Aorta (tissue), 5 donors: ENCODE results near the gene DSCAML1. TPM values are rescaled to one million over a fixed set of nuclear protein-coding genes. Genes with fewer than 3 reads are reported as not detected.
A peak's percentile ranks its signal among the peaks of the same experiment; 100 is the strongest.

ENCODE experiments used
- ATAC-seq: fragments of 200-7000 bp; cut with Tn5 transposase; one replicate; pipeline ENCODE4 v1.9.1; 2022; ENCODE audit warnings: moderate library complexity; ENCODE audit not compliant: low FRiP score
- DNase-seq, 2 donors: peaks; one replicate each; pipeline ENCODE4 v3.0.0-alpha.2; 2020
- H3K27ac ChIP-seq, 2 donors: one replicate each; pipeline ENCODE4 v1.5.1; 2013; ENCODE audit warnings: low read length in 2 of 2, mild to moderate bottlenecking in 2 of 2, moderate library complexity in 2 of 2, control low read depth in 1 of 2, inconsistent platforms in 1 of 2, low read depth in 1 of 2
- H3K27me3 ChIP-seq, 2 donors: one replicate each; pipeline ENCODE4 v1.6.1; 2013; ENCODE audit warnings: control low read depth in 1 of 2, low read length in 1 of 2, mild to moderate bottlenecking in 1 of 2, moderate library complexity in 1 of 2; ENCODE audit not compliant: insufficient read depth in 2 of 2, control insufficient read depth in 1 of 2
- H3K36me3 ChIP-seq, 2 donors: one replicate each; pipeline ENCODE4 v1.6.1; 2013; ENCODE audit warnings: control low read depth in 1 of 2, low read length in 1 of 2, mild to moderate bottlenecking in 1 of 2; ENCODE audit not compliant: insufficient read depth in 2 of 2, control insufficient read depth in 1 of 2
- H3K4me1 ChIP-seq, 2 donors: one replicate each; pipeline ENCODE4 v1.6.1; 2013; ENCODE audit warnings: low read length in 2 of 2, control low read depth in 1 of 2, mild to moderate bottlenecking in 1 of 2, moderate library complexity in 1 of 2; ENCODE audit not compliant: insufficient read depth in 2 of 2, control insufficient read depth in 1 of 2
- H3K4me3 ChIP-seq, 2 donors: one replicate each; pipeline ENCODE4 v1.5.1; 2013; ENCODE audit warnings: low read length in 2 of 2, control low read depth in 1 of 2, mild to moderate bottlenecking in 1 of 2
- H3K9me3 ChIP-seq: one replicate; pipeline ENCODE4 v1.6.1; 2013; ENCODE audit warnings: mild to moderate bottlenecking, low read length; ENCODE audit not compliant: control insufficient read depth
- WGBS, 2 donors: extraction: QIAGEN DNeasy Blood & Tissue Kit; methylation state at CpG; one replicate each; pipeline ENCODE4 v1.1.7; 2013; 5-methylcytosine and 5-hydroxymethylcytosine counted together
- intact Hi-C, 2 donors: fragments of 100-400 bp; cut with DNase I; formaldehyde crosslinking; loops; one replicate each; pipeline versions ENCODE4 v1.14.2 to v1.15.0; 2022
- polyA plus RNA-seq, 2 donors: library from polyadenylated mRNA; stranded (reverse); fragments of 200-250 nt; gene quantifications; one replicate each; pipeline ENCODE4 v1.2.3, GENCODE V29; 2013
- total RNA-seq, 2 donors: library from RNA; stranded (reverse); fragmentation: NEBNext Ultra II Directional; extraction: Animal tissue kit (Norgen Biotek cat#: 25700); gene quantifications; one replicate each; pipeline ENCODE4 v1.2.1, GENCODE V29; 2021
- donor health status: healthy with polysubstance abuse.
- donor health status: Bipolar disorder and iron deficiency.
- donor health status: DM: no; HTN: no; CAD: no.
- donor health status: DM: no; HTN: no; CAD: no.
- donor health status: DM: yes; HTN: yes; CAD: no.

The DSCAML1 gene
- total and polyA plus RNA-seq, 4 donors, result 0.13 to 2.2 (median 0.58) TPM; not detected in 1

DNA sequence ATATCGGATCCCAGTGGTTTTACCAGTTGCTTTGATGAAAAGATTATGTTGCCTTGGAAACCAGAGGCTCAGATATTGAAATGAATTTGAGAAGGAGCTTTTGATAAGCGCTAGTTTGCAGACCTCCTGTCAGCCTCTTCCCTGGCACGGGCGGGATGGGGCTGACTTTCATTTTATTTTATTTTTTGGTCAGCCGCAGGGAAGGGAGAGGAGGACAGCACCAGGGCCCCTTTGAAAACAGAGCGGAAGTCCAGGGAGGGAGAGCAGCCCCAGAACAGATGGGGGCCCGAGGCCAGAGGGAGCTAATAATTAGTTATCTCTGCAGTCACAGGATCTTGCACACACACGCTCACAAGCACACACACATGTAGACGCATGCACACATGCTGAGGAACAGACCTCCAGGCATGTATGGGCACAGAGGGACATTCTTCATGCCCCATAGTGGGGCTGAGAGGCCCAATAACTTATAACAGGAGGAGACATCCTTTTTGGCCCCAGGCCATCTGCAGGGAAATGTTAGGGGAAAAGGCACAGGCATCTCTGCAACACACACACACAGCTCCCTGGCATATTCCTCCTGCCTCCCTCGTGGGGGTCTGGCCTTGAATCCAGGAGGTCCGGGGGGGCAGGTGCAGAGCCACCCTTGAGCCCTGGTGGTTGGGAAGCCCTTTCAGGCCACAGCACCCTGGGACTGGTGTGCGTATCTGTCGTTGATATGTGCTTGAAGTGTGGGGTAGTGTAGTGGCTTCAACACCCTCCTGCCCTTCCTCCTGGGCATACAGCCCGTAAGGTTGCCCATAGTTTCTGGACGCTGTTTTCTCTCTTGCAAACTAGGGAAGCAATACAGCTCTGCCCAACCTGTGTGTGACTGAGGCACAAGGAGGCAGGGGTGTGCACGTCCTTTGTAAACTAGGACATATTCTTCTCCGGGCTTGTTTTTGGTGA, 352.0 kb downstream of the DSCAML1 start:
- Histone ChIP-seq H3K9me3 (no peaks in the 10 kb centered on the region), H3K4me1 (no peaks in the 10 kb centered on the region), H3K27me3 (no peaks in the 10 kb centered on the region), H3K27ac (no peak overlapping the region), H3K36me3 (no peaks in the 10 kb centered on the region), H3K4me3 (no peak overlapping the region)
- WGBS, 2 donors, result 42 to 44% methylated on average over 17 of the region's 17 CpGs
- intact Hi-C loops, result no loop called here
- DNase-seq (peak in 1 of 2 donors; percentile 51), ATAC-seq (no peak)

DNA sequence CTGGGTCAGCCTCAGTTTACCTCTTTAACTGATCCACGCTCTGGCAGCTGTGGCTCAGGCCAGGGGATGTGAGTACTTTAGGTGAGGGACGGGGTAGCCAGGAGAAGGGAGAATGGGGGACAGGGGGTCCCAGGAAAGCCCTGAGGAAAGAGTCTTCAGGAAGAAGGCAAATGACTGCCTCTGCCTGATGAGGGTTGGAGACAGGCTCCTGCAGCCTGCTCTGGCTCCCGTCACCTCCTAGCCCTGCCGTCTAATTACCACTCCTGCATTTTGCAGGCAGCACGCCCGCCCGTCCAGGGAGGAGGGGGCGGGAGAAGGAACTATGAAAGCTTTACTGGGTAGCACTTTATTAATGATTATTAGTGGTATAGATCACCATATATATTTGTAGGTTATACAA, 352.8 kb downstream of the DSCAML1 start:
- no peak for ATAC-seq
- no peaks in the 10 kb centered on the region for H3K36me3 ChIP-seq
- H3K4me3 ChIP-seq, result no peak overlapping the region
- 32 to 34% methylated on average over 8 of the region's 8 CpGs for WGBS, 2 donors
- intact Hi-C loops, result no loop called here
- peak in 1 of 2 donors; percentile 16 for DNase-seq
- no peaks in the 10 kb centered on the region for H3K9me3 ChIP-seq
- H3K27ac ChIP-seq, result no peak overlapping the region
- H3K27me3 ChIP-seq, result no peaks in the 10 kb centered on the region
- H3K4me1 ChIP-seq, result no peaks in the 10 kb centered on the region

DNA sequence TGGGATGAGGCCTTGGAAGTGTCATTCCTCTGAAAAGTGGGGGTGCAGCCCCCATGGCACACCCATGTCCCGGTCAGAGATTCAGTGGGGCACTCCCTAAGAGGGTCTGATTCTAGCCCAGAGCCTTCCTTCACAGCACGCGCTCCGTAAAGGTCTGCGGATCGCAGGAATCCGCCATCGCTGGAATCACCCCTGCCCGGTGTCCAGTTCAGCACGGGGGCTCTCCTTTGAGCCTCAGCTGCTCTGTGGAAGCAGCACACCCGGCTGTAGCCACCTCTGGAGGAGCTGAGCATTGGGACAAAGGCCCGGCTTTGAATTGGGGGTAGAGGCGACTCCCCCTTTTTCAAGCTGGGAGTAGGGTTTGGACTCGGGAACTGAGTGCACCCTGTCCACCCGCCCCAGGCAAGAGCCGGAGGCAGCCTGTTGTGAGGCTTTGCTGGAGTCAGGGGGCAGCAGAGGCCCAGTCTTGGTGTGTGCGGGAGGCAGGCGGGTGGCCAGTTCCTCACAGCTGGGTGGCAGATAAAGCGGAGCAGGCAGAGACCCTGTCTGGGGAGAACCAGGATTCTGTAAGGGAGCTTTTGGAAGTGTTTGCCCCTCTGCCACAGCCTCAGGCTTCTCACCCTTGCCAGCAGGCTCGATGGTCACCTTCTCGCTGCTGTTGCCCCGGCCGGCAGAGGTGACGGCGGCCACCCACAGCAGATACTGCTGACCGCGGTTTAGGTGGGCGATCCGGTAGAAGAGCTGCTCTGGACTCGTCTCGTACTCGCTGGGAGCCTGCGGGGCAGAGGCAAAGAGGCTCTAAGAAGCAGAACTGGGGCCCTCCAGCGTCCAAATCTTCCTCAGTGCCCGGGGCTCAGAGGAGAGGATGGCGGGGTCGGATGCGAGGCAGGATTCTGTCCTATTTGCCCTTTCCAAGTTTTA, 353.5 kb downstream of the DSCAML1 start:
- Histone ChIP-seq H3K27me3 (no peaks in the 10 kb centered on the region), H3K9me3 (no peaks in the 10 kb centered on the region), H3K4me3 (no peak overlapping the region), H3K36me3 (no peaks in the 10 kb centered on the region), H3K27ac (no peak overlapping the region), H3K4me1 (no peaks in the 10 kb centered on the region)
- intact Hi-C loops, result no loop called here
- peak; percentile 66 for ATAC-seq
- 29% methylated on average over 38 of the region's 38 CpGs for WGBS, 2 donors
- DNase-seq, result peak; percentile 64 to 79

DNA sequence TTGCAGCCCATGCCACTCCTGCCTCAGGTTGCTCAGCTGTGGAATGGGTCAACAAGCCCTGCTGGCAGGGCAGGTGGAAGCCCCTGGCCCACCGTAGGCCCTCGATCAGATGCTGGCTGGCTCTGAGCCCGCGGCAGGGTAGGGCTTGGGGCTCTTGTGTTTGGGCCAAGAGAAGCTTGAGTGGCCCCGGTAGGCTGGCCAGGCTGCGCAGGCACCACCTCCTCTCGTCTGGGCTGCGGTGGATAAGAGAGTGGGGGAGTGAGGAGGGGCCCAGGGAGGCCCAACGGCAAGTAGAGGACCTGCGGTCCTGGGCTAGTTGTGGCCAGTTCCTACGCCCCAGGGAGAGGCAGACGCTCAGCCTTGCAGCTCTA, 354.2 kb downstream of the DSCAML1 start:
- Histone ChIP-seq H3K36me3 (no peaks in the 10 kb centered on the region), H3K27ac (no peak overlapping the region), H3K9me3 (no peaks in the 10 kb centered on the region), H3K4me3 (no peak overlapping the region), H3K4me1 (no peaks in the 10 kb centered on the region), H3K27me3 (no peaks in the 10 kb centered on the region)
- 62 to 63% methylated on average over 12 of the region's 12 CpGs for WGBS, 2 donors
- peak; percentile 16 for ATAC-seq
- intact Hi-C loops, result no loop called here
- DNase-seq, result peak in 1 of 2 donors; percentile 63

DNA sequence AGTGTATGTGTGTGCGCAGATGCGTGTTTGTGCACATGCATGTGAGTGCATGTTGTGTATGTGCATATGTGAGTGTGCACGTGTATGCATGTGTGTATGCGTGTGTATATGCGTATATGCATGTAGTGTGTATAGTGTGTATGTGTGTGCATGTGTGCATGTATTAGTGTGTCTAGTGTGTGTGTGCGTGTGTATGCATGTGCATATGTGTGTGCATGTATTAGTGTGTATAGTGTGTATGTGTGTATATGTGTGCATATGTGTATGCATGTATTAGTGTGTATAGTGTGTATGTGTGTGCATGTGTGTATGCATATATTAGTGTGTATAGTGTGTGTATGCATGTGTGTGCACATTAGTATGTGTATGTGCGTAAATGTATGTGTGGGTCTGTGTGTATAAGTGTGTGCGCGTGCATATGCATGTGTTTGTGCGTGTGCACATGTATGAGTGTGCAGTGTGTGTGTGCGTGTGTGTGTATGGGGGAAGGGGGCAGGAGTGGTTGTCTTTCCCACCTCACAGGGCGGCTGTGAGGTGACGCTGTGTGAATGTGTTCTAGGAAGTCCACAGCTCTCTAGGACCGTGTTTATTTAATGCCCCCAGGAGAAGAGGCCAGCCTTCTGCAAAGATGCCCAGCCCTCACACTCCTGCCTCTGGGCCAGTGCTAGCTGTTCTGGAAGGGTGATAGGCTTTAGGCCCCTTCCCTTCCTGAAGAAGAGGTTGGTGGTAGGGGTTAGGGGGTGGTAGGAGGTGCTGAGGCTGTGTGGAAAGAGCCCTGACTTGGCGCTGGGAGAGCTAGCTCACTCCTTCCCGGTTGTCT, 354.8 kb downstream of the DSCAML1 start:
- no peak overlapping the region for H3K4me3 ChIP-seq
- H3K27me3 ChIP-seq, result no peaks in the 10 kb centered on the region
- 89 to 90% methylated on average over 16 of the region's 16 CpGs for WGBS, 2 donors
- no peaks in the 10 kb centered on the region for H3K36me3 ChIP-seq
- intact Hi-C loops, result no loop called here
- H3K9me3 ChIP-seq, result no peaks in the 10 kb centered on the region
- DNase-seq, result no peak
- no peaks in the 10 kb centered on the region for H3K4me1 ChIP-seq
- H3K27ac ChIP-seq, result no peak overlapping the region
- ATAC-seq, result no peak

DNA sequence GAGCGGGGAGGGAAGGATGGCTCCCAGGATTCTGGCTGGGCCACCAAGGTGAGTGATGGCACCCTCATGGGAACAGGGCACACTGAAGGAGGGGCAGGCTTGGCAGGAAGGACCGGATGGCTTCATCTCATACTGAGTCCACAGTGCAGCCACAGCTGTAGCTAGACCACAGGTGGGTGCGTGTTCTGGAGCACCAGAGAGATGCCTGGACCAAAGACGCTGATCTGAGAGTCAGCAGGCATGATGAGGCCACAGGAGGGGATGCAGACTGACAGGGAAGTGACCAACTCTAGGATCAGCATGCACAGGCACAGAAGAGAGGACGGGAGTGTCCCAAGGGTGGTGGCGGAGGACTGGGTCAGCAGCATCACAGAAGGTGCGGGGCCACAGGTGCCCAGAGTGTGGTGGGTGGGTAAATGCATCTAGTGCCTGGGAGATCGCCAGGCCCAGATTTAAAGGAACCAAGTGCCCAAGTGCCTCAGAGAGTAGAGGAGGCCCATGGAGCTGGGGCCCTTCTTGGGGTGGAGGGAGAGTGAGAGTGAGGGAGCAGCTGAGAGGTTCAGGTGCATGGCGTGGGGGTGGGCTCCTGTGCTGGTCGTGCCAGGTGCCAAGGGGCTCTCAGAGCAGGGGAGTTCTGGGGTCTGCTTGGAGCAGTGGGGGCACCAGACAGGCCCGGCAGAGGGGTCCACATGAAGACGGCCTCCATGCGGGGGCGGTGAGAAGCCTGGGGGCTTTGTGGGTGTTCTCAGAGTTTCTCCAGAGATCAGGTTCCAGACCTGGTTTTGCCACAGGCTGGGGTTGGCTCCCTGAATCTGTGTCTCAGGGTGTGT, 355.7 kb downstream of the DSCAML1 start:
- Histone ChIP-seq H3K4me1 (no peaks in the 10 kb centered on the region), H3K27me3 (no peaks in the 10 kb centered on the region), H3K27ac (no peak overlapping the region), H3K4me3 (no peak overlapping the region), H3K36me3 (no peaks in the 10 kb centered on the region), H3K9me3 (no peaks in the 10 kb centered on the region)
- WGBS, 2 donors, result 82 to 88% methylated on average over 14 of the region's 14 CpGs
- DNase-seq (peak in 1 of 2 donors; percentile 57), ATAC-seq (no peak)
- intact Hi-C loops, result no loop called here

DNA sequence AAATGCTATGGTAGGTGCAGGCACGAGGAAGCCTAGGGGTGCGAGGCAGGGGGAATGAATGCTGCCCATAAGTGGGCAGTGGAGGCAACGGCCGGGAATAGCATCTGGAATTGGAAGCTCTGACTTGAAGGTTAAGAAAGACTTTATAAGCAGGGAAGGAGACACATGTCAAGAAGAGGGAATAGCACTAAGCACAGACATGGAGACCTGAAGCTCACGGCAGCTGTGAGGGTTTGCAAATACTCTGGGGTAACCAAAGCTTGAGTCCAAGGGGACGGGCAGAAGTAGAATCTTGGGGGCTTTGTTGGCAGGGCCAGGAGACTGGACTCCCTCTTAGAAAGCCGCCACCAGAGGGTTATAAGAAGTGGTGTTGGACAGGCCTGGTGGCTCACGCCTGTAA, 356.8 kb downstream of the DSCAML1 start:
- DNase-seq, result peak in 1 of 2 donors; percentile 16
- H3K4me3 ChIP-seq, result no peak overlapping the region
- intact Hi-C loops, result no loop called here
- no peak overlapping the region for H3K27ac ChIP-seq
- H3K4me1 ChIP-seq, result no peaks in the 10 kb centered on the region
- no peak for ATAC-seq
- 77 to 79% methylated on average over 8 of the region's 8 CpGs for WGBS, 2 donors
- no peaks in the 10 kb centered on the region for H3K9me3 ChIP-seq
- no peaks in the 10 kb centered on the region for H3K36me3 ChIP-seq
- no peaks in the 10 kb centered on the region for H3K27me3 ChIP-seq
